GM12801 (cell line): ENCODE results near the gene FOXK1.

ENCODE experiments used
- TF ChIP-seq, protein P1 (sequence below): IDR thresholded peaks from one replicate; pipeline ENCODE4 v1.5.1; 2011; ENCODE audit warnings: control low read depth; ENCODE audit not compliant: insufficient read length; ENCODE audit errors: extremely low read depth

The FOXK1 gene

DNA sequence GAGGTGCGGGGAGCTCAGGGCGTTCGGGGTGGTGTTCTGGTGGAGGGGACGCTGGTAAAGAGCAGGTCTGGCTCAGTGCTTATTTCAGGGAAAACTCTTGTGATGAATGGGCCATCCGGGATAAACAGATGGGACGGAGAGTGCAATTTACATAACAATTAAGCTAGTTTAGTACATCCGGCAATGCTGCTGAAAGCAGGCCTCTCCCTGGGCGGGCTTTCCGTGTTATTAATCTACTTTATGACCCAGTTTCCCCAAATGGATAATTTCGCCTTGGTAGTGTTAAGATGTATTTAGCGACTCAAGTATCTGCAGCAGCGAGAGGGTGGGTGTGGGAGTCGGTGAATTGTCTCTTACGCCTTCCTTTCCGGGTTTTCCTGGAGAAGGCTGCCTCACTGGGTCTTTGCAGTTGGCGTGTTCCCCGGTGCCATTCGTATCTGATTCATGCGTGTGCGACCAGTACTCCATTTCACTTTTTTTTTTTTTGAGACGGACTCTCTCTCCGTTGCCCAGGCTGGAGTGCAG lies 25.2 kb downstream of the FOXK1 start:
- TF ChIP-seq, protein P1, sequence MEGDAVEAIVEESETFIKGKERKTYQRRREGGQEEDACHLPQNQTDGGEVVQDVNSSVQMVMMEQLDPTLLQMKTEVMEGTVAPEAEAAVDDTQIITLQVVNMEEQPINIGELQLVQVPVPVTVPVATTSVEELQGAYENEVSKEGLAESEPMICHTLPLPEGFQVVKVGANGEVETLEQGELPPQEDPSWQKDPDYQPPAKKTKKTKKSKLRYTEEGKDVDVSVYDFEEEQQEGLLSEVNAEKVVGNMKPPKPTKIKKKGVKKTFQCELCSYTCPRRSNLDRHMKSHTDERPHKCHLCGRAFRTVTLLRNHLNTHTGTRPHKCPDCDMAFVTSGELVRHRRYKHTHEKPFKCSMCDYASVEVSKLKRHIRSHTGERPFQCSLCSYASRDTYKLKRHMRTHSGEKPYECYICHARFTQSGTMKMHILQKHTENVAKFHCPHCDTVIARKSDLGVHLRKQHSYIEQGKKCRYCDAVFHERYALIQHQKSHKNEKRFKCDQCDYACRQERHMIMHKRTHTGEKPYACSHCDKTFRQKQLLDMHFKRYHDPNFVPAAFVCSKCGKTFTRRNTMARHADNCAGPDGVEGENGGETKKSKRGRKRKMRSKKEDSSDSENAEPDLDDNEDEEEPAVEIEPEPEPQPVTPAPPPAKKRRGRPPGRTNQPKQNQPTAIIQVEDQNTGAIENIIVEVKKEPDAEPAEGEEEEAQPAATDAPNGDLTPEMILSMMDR, result no peak

GRCh38 chr7:4707980-4708411 lies 25.9 kb downstream of the FOXK1 start:
- TF ChIP-seq, protein P1, result no peak

DNA sequence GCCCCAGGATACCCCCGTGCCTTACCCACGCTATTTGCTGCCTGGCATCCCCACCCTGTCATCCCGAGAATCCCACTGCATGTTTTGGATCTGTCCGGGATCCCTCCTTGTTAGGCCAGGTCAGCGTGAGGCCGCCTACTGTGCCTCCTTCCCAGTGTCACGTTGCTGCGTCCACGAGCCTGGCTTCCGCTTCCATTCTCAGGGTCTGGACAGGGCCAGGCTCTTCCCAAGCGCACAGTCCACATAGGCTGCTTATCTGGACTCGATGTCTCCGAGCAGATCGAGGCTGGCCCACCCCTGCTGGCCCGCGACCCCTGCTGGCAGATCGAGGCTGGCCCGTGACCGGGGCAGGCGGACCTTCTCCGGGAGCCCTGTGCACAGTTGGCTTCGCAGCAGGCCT lies 27.1 kb downstream of the FOXK1 start:
- TF ChIP-seq, protein P1, result no peak

DNA sequence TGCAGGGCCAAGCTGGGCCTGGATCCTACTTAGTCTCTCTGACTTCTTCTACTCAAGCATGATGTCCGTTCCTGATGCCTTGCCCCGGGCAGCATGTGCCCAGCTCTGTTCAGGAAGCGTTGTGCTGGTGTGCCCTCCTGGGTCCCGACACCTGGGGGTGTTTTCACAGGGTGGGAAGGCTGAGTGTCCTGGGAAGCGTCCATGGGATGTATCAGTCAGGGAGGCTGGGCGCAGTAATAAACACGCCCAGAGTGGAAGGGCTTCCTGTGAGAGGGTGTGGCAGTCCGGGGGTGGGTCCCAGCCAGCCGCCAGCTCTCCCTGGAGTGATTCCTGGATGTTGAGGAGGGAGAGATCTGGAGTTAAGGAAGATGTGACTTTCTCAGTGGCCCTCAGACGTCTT lies 29.0 kb downstream of the FOXK1 start:
- TF ChIP-seq, protein P1, result no peak

DNA sequence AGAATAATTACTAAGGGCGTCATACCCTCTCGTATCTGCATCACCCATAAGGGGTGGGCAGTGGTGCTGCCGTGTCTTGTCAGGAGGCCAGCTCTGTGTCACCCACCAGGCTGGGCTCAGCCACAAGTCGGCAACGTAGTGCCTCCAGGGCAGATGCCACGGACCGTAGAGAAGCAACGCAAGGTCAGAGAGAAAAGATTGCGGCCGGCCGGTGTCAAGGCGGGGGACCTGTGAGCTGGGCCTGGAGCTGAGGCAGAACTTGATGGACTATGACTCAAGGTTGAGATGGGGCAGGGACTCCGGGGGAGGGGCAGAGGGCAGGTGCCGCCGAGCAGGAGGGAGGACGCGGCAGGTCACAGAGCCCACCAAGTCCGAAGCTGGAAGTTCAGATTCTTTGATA lies 29.5 kb downstream of the FOXK1 start:
- TF ChIP-seq, protein P1, result no peak

DNA sequence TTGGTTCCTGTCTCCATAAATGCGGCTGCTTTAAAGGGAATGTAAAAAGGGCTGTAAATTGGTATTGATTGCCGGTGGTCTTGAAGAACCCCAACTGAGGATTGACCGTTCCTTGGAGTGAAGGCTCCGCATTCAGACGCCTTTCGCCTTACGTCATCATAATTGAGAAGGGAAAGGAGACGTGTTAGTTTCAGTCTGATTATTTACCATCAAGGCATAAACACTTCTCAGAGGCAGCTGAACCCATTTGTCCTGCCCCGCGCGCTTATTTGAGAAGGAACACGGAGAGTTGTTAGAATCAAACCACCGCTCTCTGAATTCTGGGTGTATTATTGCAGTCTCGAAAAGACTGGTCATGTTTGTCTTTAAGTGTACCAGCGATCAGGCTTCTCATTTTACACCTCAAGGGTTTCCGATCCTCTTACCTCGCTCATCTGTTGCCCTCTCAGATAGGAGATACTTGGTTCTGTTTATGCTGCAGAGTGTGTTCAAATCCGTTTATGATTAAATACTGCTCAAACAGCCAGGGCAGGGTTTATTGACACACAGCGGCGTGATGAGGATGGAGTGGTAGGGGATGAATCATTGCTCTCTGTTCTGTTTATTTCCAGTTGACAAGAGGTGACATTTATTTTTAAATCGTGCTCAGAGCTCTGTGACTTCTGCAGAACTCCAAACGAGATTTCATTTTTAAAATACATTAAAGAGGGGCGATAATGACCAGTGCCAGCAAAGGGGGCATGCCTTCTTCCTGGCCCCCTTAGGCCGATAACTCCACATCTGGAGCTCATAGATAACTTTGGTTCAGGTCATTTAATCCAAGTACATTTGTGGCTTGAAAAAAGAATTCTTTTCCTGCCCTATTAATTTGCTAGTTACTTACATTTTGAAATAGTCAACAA lies 30.4 kb downstream of the FOXK1 start:
- TF ChIP-seq, protein P1, result no peak

- TF ChIP-seq, protein P1, result no peak
Observed at GRCh38 chr7:4713183-4713784, 31.2 kb downstream of the FOXK1 start.
